Measurements from ENCODE around the gene CHRNA4. TPM values are rescaled to one million over a fixed set of nuclear protein-coding genes. Genes with fewer than 3 reads are reported as not detected.

Gene CHRNA4
- total and polyA plus RNA-seq, 7 donors, result 0.01 to 0.41 (median 0.24) TPM; not detected in 4

DNA sequence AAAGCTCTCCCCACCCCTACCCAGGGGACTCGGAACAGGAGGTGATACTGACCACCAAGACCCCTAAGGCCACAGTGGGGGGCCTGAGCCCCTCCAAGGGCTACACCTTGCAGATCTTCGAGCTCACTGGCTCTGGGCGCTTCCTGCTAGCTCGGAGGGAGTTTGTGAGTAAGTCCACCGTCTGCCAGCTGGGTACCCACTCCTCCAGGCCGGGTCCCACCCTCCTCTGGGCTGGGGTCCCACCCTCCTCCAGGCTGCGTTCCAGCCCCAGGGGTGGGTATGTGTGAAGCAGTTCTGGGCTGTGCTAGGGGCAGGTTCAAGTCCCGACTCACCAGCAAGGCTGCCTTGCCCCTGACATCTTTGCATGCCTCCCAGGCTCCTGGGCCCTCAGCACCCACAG lies 55.8 kb downstream of the CHRNA4 start:
- H3K4me3 ChIP-seq, result no peak overlapping the region
- TF ChIP-seq, protein P1, sequence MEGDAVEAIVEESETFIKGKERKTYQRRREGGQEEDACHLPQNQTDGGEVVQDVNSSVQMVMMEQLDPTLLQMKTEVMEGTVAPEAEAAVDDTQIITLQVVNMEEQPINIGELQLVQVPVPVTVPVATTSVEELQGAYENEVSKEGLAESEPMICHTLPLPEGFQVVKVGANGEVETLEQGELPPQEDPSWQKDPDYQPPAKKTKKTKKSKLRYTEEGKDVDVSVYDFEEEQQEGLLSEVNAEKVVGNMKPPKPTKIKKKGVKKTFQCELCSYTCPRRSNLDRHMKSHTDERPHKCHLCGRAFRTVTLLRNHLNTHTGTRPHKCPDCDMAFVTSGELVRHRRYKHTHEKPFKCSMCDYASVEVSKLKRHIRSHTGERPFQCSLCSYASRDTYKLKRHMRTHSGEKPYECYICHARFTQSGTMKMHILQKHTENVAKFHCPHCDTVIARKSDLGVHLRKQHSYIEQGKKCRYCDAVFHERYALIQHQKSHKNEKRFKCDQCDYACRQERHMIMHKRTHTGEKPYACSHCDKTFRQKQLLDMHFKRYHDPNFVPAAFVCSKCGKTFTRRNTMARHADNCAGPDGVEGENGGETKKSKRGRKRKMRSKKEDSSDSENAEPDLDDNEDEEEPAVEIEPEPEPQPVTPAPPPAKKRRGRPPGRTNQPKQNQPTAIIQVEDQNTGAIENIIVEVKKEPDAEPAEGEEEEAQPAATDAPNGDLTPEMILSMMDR (IDR thresholded peaks at IDR 0.05), result no peak
- no peak overlapping the region for H3K27ac ChIP-seq
- DNase-seq (no peak), ATAC-seq (no peak)
- H3K9me3 ChIP-seq, result peaks cover 18% of the 10 kb centered on the region
- H3K4me1 ChIP-seq, result no peaks in the 10 kb centered on the region
- intact Hi-C loops (cut with DNase I), result loop anchor here in 1 of 2 donors (5.0 kb wide), 1 partner anchor 77 kb away; no protein-coding TSS in a partner anchor
- peaks cover 0 to 63% (median 10%) of the 10 kb centered on the region in 3 donors for H3K27me3 ChIP-seq (ENCODE audit: insufficient read depth in 3 of 3, low read length in 2 of 3)
- WGBS, 3 donors, result 19 to 21% (median 20%) methylated on average over 8 of the region's 8 CpGs
- no peaks in the 10 kb centered on the region for H3K36me3 ChIP-seq (ENCODE audit: insufficient read depth in 1 of 2, low read depth in 1 of 2)

DNA sequence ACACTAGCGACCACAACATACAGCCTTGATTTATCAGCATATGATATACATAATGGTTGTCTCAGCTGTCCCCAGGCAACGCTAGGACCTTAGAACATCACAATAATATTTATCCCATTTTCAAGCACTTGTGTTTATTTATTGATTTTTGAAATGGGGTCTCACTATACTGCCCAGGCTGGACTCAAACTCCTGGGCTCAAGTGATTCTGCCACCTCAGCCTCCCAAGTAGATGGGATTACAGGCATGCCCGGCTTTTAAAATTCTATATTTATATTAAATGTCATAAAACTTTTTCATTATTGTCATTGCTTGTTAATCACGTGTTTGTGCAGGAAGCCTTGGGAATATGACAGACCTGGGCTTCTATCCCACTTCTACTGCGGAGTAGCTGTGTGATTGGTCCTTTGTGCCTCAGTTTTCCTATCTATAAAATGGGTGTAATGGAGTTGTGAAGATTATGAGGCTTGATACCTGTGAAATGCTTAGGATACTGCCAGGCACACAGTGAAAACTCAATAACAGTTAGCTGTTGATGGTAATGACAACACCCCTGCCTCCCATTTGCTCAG lies 58.0 kb downstream of the CHRNA4 start:
- TF ChIP-seq, protein P1 (IDR thresholded peaks at IDR 0.05), result no peak
- Histone ChIP-seq H3K36me3 (ENCODE audit: insufficient read depth in 1 of 2, low read depth in 1 of 2) (no peaks in the 10 kb centered on the region), H3K4me1 (no peaks in the 10 kb centered on the region), H3K27me3 (ENCODE audit: insufficient read depth in 3 of 3, low read length in 2 of 3) (peaks cover 0 to 57% (median 9%) of the 10 kb centered on the region in 3 donors), H3K4me3 (no peak overlapping the region), H3K9me3 (peaks cover 18% of the 10 kb centered on the region), H3K27ac (no peak overlapping the region)
- 51 to 60% (median 57%) methylated on average over 5 of the region's 5 CpGs for WGBS, 3 donors
- ATAC-seq (no peak), DNase-seq (no peak)
- intact Hi-C loops (cut with DNase I), result no loop called here

DNA sequence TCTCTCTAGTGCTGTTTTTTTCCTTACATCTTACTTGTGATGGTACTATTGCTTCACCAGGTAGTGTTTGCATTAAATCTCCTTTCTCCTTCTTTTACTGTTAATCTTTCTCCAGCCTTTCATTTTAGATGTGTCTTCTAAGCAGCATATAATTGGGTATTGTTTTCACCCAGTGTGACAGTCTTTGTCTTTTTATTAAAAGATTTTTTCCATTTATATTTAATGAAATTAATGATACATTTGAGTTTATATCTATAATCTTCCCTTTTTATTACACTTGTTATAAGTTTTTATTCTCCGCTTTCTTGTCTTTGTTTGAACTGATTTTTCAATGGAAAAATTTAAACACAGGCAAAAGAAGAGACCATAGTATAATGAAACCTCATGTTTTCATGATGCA lies 59.5 kb downstream of the CHRNA4 start:
- DNase-seq, result no peak
- H3K4me3 ChIP-seq, result no peak overlapping the region
- ATAC-seq, result no peak
- peaks cover 18% of the 10 kb centered on the region for H3K9me3 ChIP-seq
- TF ChIP-seq, protein P1 (IDR thresholded peaks at IDR 0.05), result no peak
- H3K36me3 ChIP-seq (ENCODE audit: insufficient read depth in 1 of 2, low read depth in 1 of 2), result no peaks in the 10 kb centered on the region
- H3K27ac ChIP-seq, result no peak overlapping the region
- no peaks in the 10 kb centered on the region for H3K4me1 ChIP-seq
- intact Hi-C loops (cut with DNase I), result no loop called here
- H3K27me3 ChIP-seq (ENCODE audit: insufficient read depth in 3 of 3, low read length in 2 of 3), result peaks cover 0 to 53% (median 18%) of the 10 kb centered on the region in 3 donors
- 97 to 100% (median 97%) methylated on average over 1 of the region's 1 CpG for WGBS, 3 donors

DNA sequence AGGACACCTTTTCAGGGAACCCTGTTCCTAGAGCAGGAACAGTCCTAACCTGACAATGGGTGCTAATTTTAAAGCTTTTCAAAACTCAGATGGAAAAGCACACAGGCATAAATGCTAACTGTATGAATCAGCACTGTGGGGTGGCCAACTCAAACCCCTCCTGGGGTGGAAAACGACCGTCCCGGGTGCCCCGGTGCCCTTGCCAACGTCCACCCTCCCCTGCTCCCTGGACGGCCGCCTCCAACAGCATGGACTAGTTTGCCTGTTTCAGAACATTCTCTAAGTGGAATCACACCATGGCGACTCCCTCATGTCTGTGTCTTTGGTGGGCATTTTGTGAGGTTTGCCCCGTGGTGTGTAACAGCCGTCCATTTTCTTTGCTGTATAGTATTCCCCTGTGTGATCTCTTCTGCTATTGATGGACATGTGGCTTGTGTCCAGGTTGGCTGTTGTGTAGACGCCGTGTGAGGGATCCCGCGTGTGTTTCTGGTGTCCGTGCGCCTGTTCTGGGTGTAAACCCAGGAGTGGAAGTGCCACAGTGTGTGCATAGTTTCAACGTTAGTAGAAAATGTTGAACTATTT lies 62.3 kb downstream of the CHRNA4 start:
- TF ChIP-seq, protein P1 (IDR thresholded peaks at IDR 0.05), result no peak
- WGBS, 3 donors, result 79 to 84% (median 79%) methylated on average over 17 of the region's 17 CpGs
- Histone ChIP-seq H3K4me1 (no peaks in the 10 kb centered on the region), H3K36me3 (ENCODE audit: insufficient read depth in 1 of 2, low read depth in 1 of 2) (no peaks in the 10 kb centered on the region), H3K9me3 (peaks cover 18% of the 10 kb centered on the region), H3K4me3 (no peak overlapping the region), H3K27ac (no peak overlapping the region), H3K27me3 (ENCODE audit: insufficient read depth in 3 of 3, low read length in 2 of 3) (peaks cover 0 to 64% (median 23%) of the 10 kb centered on the region in 3 donors)
- DNase-seq, result no peak
- intact Hi-C loops (cut with DNase I), result no loop called here
- ATAC-seq, result no peak

Data from psoas muscle (tissue), 8 donors.